Heart left ventricle (tissue), 13 donors: ENCODE measurements around the gene CCS.

Experiments
- POLR2A ChIP-seq, 2 donors: fragments of 450-650 bp; IDR thresholded peaks; one replicate each; pipeline ENCODE4 v1.6.1; 2017; ENCODE audit warnings: antibody characterized with exemption in 2 of 2, mild to moderate bottlenecking in 2 of 2, moderate library complexity in 2 of 2
- TF ChIP-seq, protein P1 (sequence below), 12 donors: fragments of 200-600 bp; sonication (generic) in 4 of 12; IDR thresholded peaks; one replicate each; pipeline versions ENCODE4 v1.5.0 to v1.8.0; 2018 to 2022; ENCODE audit warnings: antibody characterized with exemption in 12 of 12, mild to moderate bottlenecking in 5 of 12
- donor health status: ischemic (EF 13 %, LVEDD 7.1; RV severe dilation, severe dysfunction).
- donor health status: DM: no; HTN: yes; CAD: no.
- donor health status: DM: no; HTN: no; CAD: no.
- donor health status: ischemic (EF 25% LVEDD 6.9; RV normal size, moderate dysfunction).
- donor health status: ischemic (EF 25% LVEDD 5.7; RV mildly dilated, moderate dysfunction).
- donor health status: ischemic (EF 35%, LVEDD 5.7; RV mildly dilated, moderate dysfunction).
- donor health status: nonischemic (EF 11% LVEDD 7.7; RV severe dilation, severe dysfunction).
- donor health status: DM: yes; HTN: yes; CAD: no.
- donor health status: PGD.
- donor health status: ischemic (EF 29% LVEDD 5.4; RV normal size, mild dysfunction).
- donor health status: nonischemic (EF 23%, LVEDD 6.1; RV moderate dilation, normal function).

DNA sequence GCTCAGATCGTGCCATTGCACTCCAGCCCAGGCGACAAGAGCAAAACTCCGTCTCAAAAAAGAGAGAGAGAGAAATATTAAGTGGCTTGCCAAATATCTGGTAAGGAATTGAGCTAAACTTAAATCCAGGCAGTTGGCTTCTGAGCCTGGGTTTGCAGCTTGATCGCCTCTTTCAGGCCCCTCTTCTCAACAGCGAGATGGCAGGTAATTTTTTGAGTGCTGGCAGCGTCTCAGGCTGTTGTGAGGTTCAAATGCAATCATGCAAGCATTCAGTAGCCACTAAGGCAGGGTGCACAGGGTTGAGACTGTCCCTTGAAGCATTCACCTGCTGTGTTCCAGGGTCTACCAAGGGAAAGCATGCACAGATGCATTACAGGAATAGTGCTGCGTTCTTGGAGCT, 23.9 kb upstream of the CCS start:
- TF ChIP-seq, protein P1, sequence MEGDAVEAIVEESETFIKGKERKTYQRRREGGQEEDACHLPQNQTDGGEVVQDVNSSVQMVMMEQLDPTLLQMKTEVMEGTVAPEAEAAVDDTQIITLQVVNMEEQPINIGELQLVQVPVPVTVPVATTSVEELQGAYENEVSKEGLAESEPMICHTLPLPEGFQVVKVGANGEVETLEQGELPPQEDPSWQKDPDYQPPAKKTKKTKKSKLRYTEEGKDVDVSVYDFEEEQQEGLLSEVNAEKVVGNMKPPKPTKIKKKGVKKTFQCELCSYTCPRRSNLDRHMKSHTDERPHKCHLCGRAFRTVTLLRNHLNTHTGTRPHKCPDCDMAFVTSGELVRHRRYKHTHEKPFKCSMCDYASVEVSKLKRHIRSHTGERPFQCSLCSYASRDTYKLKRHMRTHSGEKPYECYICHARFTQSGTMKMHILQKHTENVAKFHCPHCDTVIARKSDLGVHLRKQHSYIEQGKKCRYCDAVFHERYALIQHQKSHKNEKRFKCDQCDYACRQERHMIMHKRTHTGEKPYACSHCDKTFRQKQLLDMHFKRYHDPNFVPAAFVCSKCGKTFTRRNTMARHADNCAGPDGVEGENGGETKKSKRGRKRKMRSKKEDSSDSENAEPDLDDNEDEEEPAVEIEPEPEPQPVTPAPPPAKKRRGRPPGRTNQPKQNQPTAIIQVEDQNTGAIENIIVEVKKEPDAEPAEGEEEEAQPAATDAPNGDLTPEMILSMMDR (IDR thresholded peaks at IDR 0.05): no peak
- TF ChIP-seq POLR2A (IDR thresholded peaks at IDR 0.05): no peak
